Brain microvascular endothelial cell (primary cell): ENCODE data around the gene CBX8.

Experiments
- DNase-seq: peaks from one replicate; pipeline ENCODE4 v3.0.0-alpha.2; 2020
- H3K27ac ChIP-seq: fragments of 250-450 bp; sonication (Bioruptor Pico); 2 replicates; pipeline ENCODE4 v1.5.1; 2020; ENCODE audit warnings: mild to moderate bottlenecking, moderate library complexity
- H3K27me3 ChIP-seq: fragments of 250-450 bp; sonication (Bioruptor Pico); replicated peaks from 2 replicates; pipeline ENCODE4 v1.5.1; 2020; ENCODE audit warnings: mild to moderate bottlenecking
- H3K36me3 ChIP-seq: fragments of 250-450 bp; sonication (Bioruptor Pico); replicated peaks from 2 replicates; pipeline ENCODE4 v1.5.1; 2020; ENCODE audit warnings: mild to moderate bottlenecking
- H3K4me3 ChIP-seq: 2 replicates; pipeline ENCODE4 v1.5.1; 2011; ENCODE audit warnings: low read depth, mild to moderate bottlenecking, control low read depth, low read length, moderate library complexity
- CTCF ChIP-seq: IDR thresholded peaks from 2 replicates; pipeline ENCODE4 v1.5.1; 2011; ENCODE audit warnings: low read depth, mild to moderate bottlenecking, moderate library complexity, low read length, control low read depth, inconsistent platforms; ENCODE audit errors: missing control alignments
- in situ Hi-C: cut with HindIII; loops from 2 replicates; pipeline ENCODE4 v1.10.0; 2017; ENCODE audit warnings: low sequenced_read_pairs, low pct_ligation_motif_present

Gene CBX8

GRCh38 chr17:79829004-79829403 lies 32.1 kb upstream of the CBX8 start:
- H3K4me3 ChIP-seq = no peak overlapping the region
- no peaks in the 10 kb centered on the region for H3K27me3 ChIP-seq
- TF ChIP-seq CTCF = no peak
- H3K27ac ChIP-seq = no peak overlapping the region
- no peak for DNase-seq
- in situ Hi-C loops = no loop called here
- H3K36me3 ChIP-seq = peaks cover 6% of the 10 kb centered on the region

GRCh38 chr17:79826841-79827578 lies 30.1 kb upstream of the CBX8 start:
- no peak for TF ChIP-seq CTCF

GRCh38 chr17:79826204-79826680 lies 29.4 kb upstream of the CBX8 start:
- in situ Hi-C loops = no loop called here
- Histone ChIP-seq H3K27ac (no peak overlapping the region), H3K27me3 (no peaks in the 10 kb centered on the region), H3K36me3 (no peaks in the 10 kb centered on the region), H3K4me3 (no peak overlapping the region)
- no peak for TF ChIP-seq CTCF
- no peak for DNase-seq

More at GRCh38 chr17:79826841-79827578, 30.1 kb upstream of the CBX8 start:
- no peak overlapping the region for H3K4me3 ChIP-seq
- H3K27ac ChIP-seq = no peak overlapping the region
- H3K27me3 ChIP-seq = no peaks in the 10 kb centered on the region
- DNase-seq = no peak
- in situ Hi-C loops = no loop called here
- H3K36me3 ChIP-seq = no peaks in the 10 kb centered on the region

GRCh38 chr17:79825580-79825921 lies 28.7 kb upstream of the CBX8 start:
- H3K4me3 ChIP-seq = no peak overlapping the region
- no peak overlapping the region for H3K27ac ChIP-seq
- no peaks in the 10 kb centered on the region for H3K36me3 ChIP-seq
- H3K27me3 ChIP-seq = no peaks in the 10 kb centered on the region
- in situ Hi-C loops = no loop called here
- TF ChIP-seq CTCF = no peak
- no peak for DNase-seq

GRCh38 chr17:79824893-79825579 lies 28.2 kb upstream of the CBX8 start:
- in situ Hi-C loops = no loop called here
- H3K36me3 ChIP-seq = no peaks in the 10 kb centered on the region
- H3K27ac ChIP-seq = no peak overlapping the region
- DNase-seq = no peak
- no peak overlapping the region for H3K4me3 ChIP-seq
- no peaks in the 10 kb centered on the region for H3K27me3 ChIP-seq
- TF ChIP-seq CTCF = no peak
